B cell (primary cell): ENCODE data around the gene RAI1.

Experiments
- EZH2 ChIP-seq: IDR thresholded peaks from 2 replicates; pipeline ENCODE4 v1.6.1; 2012; ENCODE audit warnings: borderline replicate concordance, low read depth, mild to moderate bottlenecking, moderate library complexity, low read length; ENCODE audit not compliant: insufficient read depth, poor library complexity, severe bottlenecking
- TF ChIP-seq, protein P1 (sequence below): fragments of 200-600 bp; IDR thresholded peaks from one replicate; pipeline ENCODE4 v1.8.0; 2022; ENCODE audit warnings: antibody characterized with exemption, mild to moderate bottlenecking

DNA sequence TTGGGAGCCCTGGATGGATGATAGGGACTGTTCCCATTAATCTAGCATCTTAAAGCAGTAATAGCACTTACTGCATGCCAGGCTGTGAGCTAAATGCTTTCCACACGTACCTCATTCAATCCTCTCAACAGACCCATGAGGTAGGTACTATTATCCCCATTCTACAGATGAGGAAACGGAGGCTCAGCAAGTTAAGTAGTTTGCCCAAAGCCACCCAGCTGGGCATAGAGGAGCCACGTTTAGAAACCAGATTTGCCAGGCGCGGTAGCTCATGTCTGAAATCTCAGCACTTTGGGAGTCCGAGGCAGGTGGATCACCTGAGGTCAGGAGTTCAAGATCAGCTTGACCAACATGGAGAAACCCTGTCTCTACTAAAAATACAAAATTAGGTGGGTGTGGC, 2.0 kb upstream of the RAI1 start:
- TF ChIP-seq, protein P1, sequence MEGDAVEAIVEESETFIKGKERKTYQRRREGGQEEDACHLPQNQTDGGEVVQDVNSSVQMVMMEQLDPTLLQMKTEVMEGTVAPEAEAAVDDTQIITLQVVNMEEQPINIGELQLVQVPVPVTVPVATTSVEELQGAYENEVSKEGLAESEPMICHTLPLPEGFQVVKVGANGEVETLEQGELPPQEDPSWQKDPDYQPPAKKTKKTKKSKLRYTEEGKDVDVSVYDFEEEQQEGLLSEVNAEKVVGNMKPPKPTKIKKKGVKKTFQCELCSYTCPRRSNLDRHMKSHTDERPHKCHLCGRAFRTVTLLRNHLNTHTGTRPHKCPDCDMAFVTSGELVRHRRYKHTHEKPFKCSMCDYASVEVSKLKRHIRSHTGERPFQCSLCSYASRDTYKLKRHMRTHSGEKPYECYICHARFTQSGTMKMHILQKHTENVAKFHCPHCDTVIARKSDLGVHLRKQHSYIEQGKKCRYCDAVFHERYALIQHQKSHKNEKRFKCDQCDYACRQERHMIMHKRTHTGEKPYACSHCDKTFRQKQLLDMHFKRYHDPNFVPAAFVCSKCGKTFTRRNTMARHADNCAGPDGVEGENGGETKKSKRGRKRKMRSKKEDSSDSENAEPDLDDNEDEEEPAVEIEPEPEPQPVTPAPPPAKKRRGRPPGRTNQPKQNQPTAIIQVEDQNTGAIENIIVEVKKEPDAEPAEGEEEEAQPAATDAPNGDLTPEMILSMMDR: no peak
- no peak for TF ChIP-seq EZH2
